K562 (cell line): ENCODE results near the gene SPTAN1. TPM values are rescaled to one million over a fixed set of nuclear protein-coding genes. Genes with fewer than 3 reads are reported as not detected.

Experiments
- BCL6 ChIP-seq: fragments of 250-450 bp; sonication (Bioruptor Pico); IDR thresholded peaks from 2 replicates; pipeline ENCODE4 v1.4.0; 2020
- CCNT2 ChIP-seq: IDR thresholded peaks from 2 replicates; pipeline ENCODE4 v1.6.1; 2011; ENCODE audit warnings: borderline replicate concordance, low read depth, mild to moderate bottlenecking, moderate library complexity, mixed read lengths, low read length; ENCODE audit not compliant: insufficient read length; ENCODE audit errors: extremely low read depth
- CXXC5 ChIP-seq: fragments of 250-450 bp; sonication (Bioruptor Pico); IDR thresholded peaks from 2 replicates; pipeline ENCODE4 v1.8.0; 2022; ENCODE audit warnings: inconsistent platforms, mild to moderate bottlenecking, moderate library complexity
- ETS2 ChIP-seq: IDR thresholded peaks from 2 replicates; pipeline ENCODE4 v1.6.1; 2016; ENCODE audit warnings: borderline replicate concordance, missing genetic modification characterization, mild to moderate bottlenecking, moderate library complexity, missing compliant biosample characterization; ENCODE audit not compliant: poor library complexity, severe bottlenecking
- GTF2E2 ChIP-seq: fragments of 200-800 bp; sonication (Bioruptor generic); IDR thresholded peaks from 2 replicates; pipeline ENCODE4 v1.6.1; 2016; ENCODE audit warnings: missing genetic modification characterization, missing compliant biosample characterization
- HMGN3 ChIP-seq: IDR thresholded peaks from 2 replicates; pipeline ENCODE4 v1.6.1; 2011; ENCODE audit warnings: borderline replicate concordance, low read depth, mild to moderate bottlenecking, mixed read lengths, low read length; ENCODE audit not compliant: insufficient read length; ENCODE audit errors: extremely low read depth
- KDM4B ChIP-seq, 2 experiments: fragments of 450-650 bp in 1 of 2; sonication (generic) in 1 of 2; IDR thresholded peaks; 2 replicates each; pipeline ENCODE4 v1.6.1; 2016 to 2017; ENCODE audit warnings: borderline replicate concordance in 2 of 2, antibody characterized with exemption in 1 of 2, low read depth in 1 of 2, mild to moderate bottlenecking in 1 of 2
- NFE2L1 ChIP-seq: fragments of 450-650 bp; IDR thresholded peaks from 2 replicates; pipeline ENCODE4 v1.6.1; 2016; ENCODE audit warnings: missing genetic modification characterization, low read depth, mild to moderate bottlenecking, missing compliant biosample characterization, moderate library complexity, borderline replicate concordance
- RBM39 ChIP-seq: fragments of 200-400 bp; formaldehyde crosslinking; optimal IDR thresholded peaks from 2 replicates; pipeline ENCODE3; 2018; ENCODE audit warnings: low read depth, low read length
- SETDB1 ChIP-seq: IDR thresholded peaks from one replicate; pipeline ENCODE4 v1.6.1; 2012; ENCODE audit warnings: low read length, control low read depth, inconsistent platforms
- TBP ChIP-seq: optimal IDR thresholded peaks from 2 replicates; pipeline ENCODE3; 2011; ENCODE audit warnings: low read depth, low read length, improper control_type of control experiment
- TEAD1 ChIP-seq, 2 experiments: fragments of 450-650 bp in 1 of 2; sonication (generic) in 1 of 2; formaldehyde crosslinking; IDR thresholded peaks; 2 replicates each; pipeline versions ENCODE4 v1.4.0 to v1.8.0; 2020 to 2022; ENCODE audit warnings: mild to moderate bottlenecking in 2 of 2, missing genetic modification reagents in 1 of 2
- TGIF2 ChIP-seq: sonication (generic); formaldehyde crosslinking; IDR thresholded peaks from 2 replicates; pipeline ENCODE4 v1.8.1; 2022; ENCODE audit warnings: mild to moderate bottlenecking, missing genetic modification reagents, moderate library complexity
- ZNF146 ChIP-seq: IDR thresholded peaks from one replicate; pipeline ENCODE4 v1.6.1; 2018; ENCODE audit warnings: missing compliant biosample characterization; ENCODE audit not compliant: unreplicated experiment
- ZNF263 ChIP-seq: sonication (generic); formaldehyde crosslinking; IDR thresholded peaks from 2 replicates; pipeline ENCODE4 v1.8.0; 2022; ENCODE audit warnings: mild to moderate bottlenecking, missing genetic modification reagents, borderline replicate concordance
- ZNF507 ChIP-seq: conservative IDR thresholded peaks from 2 replicates; pipeline ENCODE4 v1.6.1; 2017; ENCODE audit warnings: missing genetic modification characterization, missing compliant biosample characterization
- ZNF764 ChIP-seq: fragments of 250-450 bp; sonication (Bioruptor Pico); IDR thresholded peaks from 2 replicates; pipeline ENCODE4 v1.4.0; 2020; ENCODE audit warnings: low read depth, mild to moderate bottlenecking, moderate library complexity
- ZNF766 ChIP-seq: fragments of 200-800 bp; sonication (Bioruptor generic); conservative IDR thresholded peaks from 2 replicates; pipeline ENCODE4 v1.6.1; 2016; ENCODE audit warnings: missing genetic modification characterization, missing compliant biosample characterization
- polyA plus RNA-seq, 8 experiments: library from polyadenylated mRNA; depleted of rRNA in 4 of 8; stranded (reverse) in 5 of 8; unstranded in 3 of 8; fragments of >200 nt; fragmentation: Nextera tagmentation in 2 of 8; fragmentation: Illumina TruSeq in 1 of 8; extraction: Ambion mirVana in 2 of 8; extraction: Trizol in 1 of 8; gene quantifications; 2 replicates each; pipeline versions ENCODE4 v1.2.1 to v1.2.3, GENCODE V29; 2011 to 2014; ENCODE audit warnings: inconsistent platforms in 1 of 8, missing spikeins in 1 of 8
- total RNA-seq, 7 experiments: library from RNA; depleted of rRNA in 6 of 7; stranded (reverse); fragments of >200 nt in 6 of 7; fragmentation: Illumina TruSeq in 2 of 7; extraction: Trizol in 2 of 7; gene quantifications; 2 replicates each; pipeline versions ENCODE4 v1.2.1 to v1.2.3, GENCODE V29; 2011 to 2021; ENCODE audit warnings: low replicate concordance in 1 of 7
- TF ChIP-seq, protein P1 (sequence below): fragments of 450-650 bp; formaldehyde crosslinking; conservative IDR thresholded peaks from 2 replicates; pipeline ENCODE4 v1.4.0; 2022; ENCODE audit warnings: mild to moderate bottlenecking, missing genetic modification characterization
- TF ChIP-seq, protein P2 (sequence below): fragments of 450-650 bp; IDR thresholded peaks from 2 replicates; pipeline ENCODE4 v1.6.1; 2018; ENCODE audit warnings: mild to moderate bottlenecking, low read depth; ENCODE audit not compliant: partially characterized antibody
- TF ChIP-seq, protein P3 (sequence below): fragments of 250-450 bp; sonication (Bioruptor Pico); IDR thresholded peaks from 2 replicates; pipeline ENCODE4 v1.9.0; 2021; ENCODE audit warnings: mild to moderate bottlenecking, inconsistent platforms

Gene SPTAN1
- total and polyA plus RNA-seq, 9 of the 15 experiments (the other 6 are each of a cell fraction or from before 2014, with no cell fraction given), result 1.5 to 13.5 (median 6.8) TPM

DNA sequence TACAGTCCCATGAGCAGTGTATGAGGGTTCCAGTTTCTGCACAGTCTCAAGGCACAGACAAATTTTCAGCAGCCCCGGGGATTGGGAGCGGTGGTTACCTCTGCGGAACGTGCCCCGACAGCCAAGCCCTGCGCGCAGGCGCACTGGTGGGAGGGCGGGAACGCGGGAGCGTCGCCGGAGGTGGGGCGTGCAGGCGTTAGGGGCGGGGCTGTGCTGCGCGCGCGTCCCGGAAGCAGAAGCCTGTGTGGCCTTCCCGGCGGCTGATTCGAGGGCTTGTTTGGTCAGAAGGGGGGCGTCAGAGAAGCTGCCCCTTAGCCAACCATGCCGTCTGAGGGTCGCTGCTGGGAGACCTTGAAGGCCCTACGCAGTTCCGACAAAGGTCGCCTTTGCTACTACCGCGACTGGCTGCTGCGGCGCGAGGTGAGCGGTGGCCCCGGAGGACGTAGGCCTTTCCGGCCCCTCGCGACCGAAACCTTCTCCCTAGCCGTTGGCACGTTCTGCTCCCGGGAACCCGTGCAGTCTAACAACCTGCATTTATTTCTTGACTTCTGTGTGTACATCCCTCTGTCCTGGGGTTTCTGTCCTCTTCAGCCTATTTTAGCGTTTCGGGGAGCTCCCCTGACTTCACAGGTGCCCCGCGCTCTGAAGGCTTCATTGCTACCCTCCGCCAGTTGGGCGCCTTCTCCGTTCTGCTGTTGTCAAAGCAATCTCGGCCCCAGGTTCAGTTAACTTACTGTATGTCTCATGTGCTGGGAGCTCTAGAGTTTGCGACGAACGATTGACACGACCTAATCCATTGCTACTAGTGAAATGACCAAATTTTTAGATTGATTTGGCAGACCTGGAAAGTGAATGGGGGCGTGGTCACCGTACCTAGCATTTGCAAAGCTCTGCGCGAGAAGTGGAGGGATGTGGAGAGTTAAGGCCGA lies 47.6 kb upstream of the SPTAN1 start, which contains the start of gene GLE1 (continued):
- TF ChIP-seq TBP (no peak), KDM4B (IDR thresholded peaks at IDR 0.05; ENCODE audit: borderline replicate concordance in 2 of 2, low read depth in 1 of 2) (no peak; a peak in 1 of 4 replicates), TGIF2 (CRISPR knock-in tag) (no peak), ZNF764 (CRISPR knock-in tag) (no peak), ZNF507 (tag) (no peak), ZNF263 (peak; percentile 62; the same call in 1 of the 2 replicates), CCNT2 (peak; percentile 82), BCL6 (CRISPR knock-in tag) (no peak), TEAD1 (CRISPR knock-in tag; IDR thresholded peaks at IDR 0.05) (peak; percentile 14 to 48; a peak in 1 of 4 replicates), ZNF146 (no peak), ZNF766 (CRISPR knock-in tag) (no peak), ETS2 (tag) (no peak), CXXC5 (CRISPR knock-in tag) (peak; percentile 48; the same call in 1 of the 2 replicates), SETDB1 (peak; percentile 52), NFE2L1 (tag) (no peak), HMGN3 (peak; percentile 80), GTF2E2 (peak; percentile 55; the same call in 1 of the 2 replicates), RBM39 (no peak)
- TF ChIP-seq, protein P1, sequence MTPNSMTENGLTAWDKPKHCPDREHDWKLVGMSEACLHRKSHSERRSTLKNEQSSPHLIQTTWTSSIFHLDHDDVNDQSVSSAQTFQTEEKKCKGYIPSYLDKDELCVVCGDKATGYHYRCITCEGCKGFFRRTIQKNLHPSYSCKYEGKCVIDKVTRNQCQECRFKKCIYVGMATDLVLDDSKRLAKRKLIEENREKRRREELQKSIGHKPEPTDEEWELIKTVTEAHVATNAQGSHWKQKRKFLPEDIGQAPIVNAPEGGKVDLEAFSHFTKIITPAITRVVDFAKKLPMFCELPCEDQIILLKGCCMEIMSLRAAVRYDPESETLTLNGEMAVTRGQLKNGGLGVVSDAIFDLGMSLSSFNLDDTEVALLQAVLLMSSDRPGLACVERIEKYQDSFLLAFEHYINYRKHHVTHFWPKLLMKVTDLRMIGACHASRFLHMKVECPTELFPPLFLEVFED (CRISPR knock-in tag), result no peak
- TF ChIP-seq, protein P2, sequence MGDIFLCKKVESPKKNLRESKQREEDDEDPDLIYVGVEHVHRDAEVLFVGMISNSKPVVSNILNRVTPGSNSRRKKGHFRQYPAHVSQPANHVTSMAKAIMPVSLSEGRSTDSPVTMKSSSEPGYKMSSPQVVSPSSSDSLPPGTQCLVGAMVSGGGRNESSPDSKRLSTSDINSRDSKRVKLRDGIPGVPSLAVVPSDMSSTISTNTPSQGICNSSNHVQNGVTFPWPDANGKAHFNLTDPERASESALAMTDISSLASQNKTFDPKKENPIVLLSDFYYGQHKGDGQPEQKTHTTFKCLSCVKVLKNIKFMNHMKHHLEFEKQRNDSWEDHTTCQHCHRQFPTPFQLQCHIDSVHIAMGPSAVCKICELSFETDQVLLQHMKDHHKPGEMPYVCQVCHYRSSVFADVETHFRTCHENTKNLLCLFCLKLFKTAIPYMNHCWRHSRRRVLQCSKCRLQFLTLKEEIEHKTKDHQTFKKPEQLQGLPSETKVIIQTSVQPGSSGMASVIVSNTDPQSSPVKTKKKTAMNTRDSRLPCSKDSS, result no peak
- TF ChIP-seq, protein P3, sequence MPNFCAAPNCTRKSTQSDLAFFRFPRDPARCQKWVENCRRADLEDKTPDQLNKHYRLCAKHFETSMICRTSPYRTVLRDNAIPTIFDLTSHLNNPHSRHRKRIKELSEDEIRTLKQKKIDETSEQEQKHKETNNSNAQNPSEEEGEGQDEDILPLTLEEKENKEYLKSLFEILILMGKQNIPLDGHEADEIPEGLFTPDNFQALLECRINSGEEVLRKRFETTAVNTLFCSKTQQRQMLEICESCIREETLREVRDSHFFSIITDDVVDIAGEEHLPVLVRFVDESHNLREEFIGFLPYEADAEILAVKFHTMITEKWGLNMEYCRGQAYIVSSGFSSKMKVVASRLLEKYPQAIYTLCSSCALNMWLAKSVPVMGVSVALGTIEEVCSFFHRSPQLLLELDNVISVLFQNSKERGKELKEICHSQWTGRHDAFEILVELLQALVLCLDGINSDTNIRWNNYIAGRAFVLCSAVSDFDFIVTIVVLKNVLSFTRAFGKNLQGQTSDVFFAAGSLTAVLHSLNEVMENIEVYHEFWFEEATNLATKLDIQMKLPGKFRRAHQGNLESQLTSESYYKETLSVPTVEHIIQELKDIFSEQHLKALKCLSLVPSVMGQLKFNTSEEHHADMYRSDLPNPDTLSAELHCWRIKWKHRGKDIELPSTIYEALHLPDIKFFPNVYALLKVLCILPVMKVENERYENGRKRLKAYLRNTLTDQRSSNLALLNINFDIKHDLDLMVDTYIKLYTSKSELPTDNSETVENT (CRISPR knock-in tag), result peak; percentile 53; the same call in 1 of the 2 replicates
